Activated CD8-positive, alpha-beta memory T cell treated with anti-CD3 and anti-CD28 coated beads, Interleukin-2, amount 50 U/mL, for 24 hours (primary cell): ENCODE measurements around the gene PIP4K2A.

Experiments
- DNase-seq: peaks from one replicate; pipeline ENCODE4 v3.0.0-alpha.2; 2020; ENCODE audit errors: extremely low read depth

Gene PIP4K2A

DNA sequence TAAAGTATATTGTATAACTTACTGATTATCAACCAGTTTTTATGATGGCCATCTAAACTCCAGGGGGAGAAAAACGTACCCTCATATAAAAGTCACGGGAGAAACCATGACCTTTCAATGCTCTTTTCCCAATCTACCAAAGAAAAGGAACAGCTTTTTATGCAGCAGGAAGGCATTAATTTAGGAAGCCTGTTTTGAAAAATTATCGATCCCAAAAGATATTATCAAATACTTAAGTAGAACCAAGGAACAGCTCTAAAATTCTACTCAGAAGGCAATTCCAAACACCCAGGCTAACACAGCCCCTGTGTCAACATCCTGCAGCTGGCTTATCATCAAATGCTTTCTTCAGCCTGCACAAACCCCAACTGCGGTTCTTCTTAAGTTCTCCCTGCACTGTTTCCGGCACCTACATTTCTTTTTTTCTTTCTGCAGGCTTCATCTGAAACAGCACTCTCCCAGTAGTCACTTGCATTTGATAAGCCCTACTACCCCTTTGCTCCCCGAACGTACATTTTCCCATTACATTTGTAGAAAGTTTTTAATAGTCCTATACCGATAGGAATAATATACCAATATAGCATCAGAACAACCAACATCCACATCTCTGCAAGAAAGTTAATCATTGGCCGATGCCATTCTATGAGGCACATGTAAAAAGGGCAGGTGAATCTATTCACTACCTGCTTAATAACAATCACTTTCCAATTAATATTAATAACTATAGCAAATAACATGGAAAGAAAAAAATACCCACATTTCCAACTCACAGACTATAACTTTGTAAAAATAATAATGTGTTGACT is 47.9 kb downstream of the PIP4K2A start:
- no peak for DNase-seq

DNA sequence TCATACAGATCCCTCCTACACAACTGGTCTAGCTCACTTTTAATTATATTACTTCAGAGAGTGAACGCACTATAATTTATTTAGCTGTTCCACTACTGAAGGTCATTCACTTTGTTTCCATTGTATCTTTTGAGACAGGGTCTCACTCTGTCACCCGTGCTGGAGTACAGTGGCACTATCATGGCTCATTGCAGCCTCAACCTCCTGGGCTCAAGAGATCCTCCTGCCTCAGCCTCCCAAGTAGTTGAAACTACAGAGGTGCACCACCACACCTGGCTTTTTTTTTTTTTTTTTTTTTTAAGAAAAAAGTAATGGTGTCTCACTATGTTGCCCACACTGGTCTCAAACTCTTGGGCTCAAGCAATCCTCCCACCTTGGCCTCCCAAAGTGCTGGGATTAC is 49.0 kb downstream of the PIP4K2A start:
- DNase-seq, result no peak

DNA sequence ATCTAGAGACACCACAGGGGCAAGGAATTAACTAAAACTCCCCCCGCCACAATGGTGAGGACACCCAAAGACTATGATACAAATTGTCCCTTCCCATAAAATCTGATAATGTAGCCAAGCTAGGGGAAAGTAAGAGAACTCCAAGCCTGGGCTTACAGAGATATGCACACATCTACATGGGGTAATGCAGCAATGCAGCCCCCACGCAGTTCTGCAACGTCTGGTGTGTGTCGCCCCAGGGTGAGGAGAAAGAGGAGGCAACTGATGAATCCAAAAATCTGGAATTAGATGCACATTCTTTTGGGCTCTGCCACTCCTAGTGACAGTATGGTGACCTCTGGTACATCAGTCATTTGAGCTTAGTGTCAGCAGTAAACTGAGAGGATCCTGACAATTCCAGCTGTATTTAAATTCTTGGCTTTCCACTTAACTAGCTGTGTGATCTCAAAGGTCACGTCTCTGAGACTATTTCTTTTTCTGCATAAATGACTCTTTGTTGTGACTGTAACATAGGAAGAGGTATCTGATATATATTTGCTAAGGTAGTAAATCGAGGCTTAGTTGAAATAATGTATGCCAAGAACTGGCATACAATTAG is 51.5 kb downstream of the PIP4K2A start:
- no peak for DNase-seq

DNA sequence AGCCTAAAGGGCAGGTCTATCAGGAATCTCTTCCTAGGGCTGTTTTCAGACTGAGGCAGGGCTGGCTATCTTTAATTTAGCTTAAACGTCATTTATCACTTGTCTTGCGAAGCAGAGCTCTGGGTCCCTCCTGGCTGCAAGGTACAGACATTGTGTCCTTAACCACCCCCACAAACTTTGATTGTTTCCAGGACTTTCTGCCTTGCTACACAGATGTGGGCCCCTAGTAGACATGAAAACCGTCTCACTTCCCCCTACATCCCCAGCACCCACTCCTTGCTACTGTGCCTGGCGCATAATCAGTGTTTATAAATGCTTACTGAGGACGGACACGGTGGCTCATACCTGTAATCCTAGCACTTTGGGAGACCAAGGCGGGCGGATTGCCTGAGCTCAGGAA is 54.5 kb downstream of the PIP4K2A start:
- DNase-seq, result no peak

DNA sequence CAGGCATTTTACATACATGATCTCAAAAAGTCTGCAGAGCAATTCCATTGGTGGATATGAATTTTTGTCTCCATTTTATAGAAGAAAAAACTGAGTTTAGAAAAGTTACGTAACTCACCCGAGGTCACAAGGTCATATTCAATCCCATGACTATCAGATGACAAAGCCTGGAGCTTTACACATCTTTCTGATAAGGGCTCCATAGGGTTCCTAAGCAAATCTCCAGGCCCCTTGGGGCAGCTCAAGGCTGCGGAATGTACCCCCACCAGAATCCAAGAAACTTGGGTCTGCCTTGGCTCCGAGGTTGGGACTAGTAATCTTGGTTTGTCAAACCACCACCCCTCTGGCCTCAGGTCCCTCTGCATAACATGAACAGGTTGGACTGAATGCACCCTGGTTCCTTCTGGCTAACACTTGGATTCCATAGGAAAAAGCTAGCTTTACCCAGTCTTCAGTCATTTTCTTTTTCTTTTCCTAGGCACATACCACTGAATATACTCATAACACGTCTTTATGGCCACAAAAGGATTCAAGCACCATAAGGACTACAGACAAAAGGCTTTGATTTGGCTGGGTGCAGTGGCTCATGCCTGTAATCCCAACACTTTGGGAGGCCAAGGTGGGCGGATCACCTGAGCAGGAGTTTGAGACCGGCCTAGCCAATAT is 55.5 kb downstream of the PIP4K2A start:
- no peak for DNase-seq

DNA sequence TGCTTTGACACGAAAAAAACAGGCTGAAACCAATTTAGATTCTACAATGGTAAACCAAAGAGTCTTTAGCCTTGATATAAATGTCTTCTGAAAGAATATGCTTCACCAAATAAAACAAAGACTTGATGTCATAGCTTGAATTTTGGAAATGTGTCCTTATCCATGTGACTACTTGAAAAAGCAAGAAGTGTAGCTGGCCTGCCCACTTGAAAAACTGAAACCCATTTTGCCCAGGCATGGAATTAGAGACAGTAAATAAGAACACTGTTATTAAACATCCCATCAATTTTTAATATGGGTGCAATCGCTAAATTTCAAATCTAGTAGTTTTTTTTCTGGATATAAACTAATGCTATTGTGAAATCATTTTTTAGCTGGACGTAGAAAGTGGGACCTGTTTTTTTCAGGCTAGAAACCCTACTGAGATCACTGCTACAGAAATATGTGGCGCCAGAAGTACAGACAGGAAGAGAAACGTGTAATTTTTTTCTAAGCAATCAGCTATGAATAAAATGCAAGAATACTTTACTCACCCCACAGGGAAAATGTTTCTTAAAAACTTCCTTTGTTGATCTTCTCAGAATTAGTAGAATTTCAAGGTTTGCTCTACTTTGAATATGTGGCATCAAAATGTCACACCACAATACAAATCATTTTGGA is 56.7 kb downstream of the PIP4K2A start:
- DNase-seq, result no peak

DNA sequence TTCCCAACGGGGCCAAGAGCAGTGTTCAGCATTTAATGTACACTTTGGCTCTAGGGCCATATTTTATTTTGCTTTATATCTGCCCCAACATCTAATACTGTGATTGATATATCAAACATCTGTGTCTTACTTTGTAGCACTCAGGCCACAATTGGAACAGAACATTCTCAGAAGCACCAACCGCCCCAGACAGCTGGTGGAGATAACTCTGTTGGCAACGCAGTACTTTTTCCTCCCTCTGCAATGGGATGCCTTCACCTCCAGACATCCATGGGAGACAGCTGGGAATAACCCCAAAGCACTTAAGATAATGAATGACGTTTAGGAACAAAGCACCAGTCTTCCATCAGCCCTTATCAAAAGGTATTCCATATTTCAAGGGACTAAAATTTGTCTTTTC is 57.4 kb downstream of the PIP4K2A start:
- DNase-seq, result no peak

DNA sequence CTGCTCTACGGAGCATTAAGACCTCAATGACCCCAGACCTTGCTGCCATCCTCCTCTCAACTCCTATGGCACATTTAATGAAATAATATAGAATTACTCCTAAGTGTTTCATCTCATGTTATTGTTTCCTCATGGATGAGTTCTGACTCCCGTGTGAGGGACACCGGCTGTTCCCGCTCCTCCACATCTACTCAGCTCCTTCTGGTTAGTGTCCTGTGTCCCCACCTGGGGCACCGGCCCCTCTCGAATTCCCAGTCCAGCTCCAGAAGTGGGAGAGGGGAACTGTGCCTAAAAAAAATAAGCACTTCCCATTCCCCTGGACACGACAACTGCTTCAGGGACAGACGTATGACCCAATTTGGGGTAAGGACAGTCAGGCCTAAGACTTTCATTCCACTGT is 58.3 kb downstream of the PIP4K2A start:
- no peak for DNase-seq

DNA sequence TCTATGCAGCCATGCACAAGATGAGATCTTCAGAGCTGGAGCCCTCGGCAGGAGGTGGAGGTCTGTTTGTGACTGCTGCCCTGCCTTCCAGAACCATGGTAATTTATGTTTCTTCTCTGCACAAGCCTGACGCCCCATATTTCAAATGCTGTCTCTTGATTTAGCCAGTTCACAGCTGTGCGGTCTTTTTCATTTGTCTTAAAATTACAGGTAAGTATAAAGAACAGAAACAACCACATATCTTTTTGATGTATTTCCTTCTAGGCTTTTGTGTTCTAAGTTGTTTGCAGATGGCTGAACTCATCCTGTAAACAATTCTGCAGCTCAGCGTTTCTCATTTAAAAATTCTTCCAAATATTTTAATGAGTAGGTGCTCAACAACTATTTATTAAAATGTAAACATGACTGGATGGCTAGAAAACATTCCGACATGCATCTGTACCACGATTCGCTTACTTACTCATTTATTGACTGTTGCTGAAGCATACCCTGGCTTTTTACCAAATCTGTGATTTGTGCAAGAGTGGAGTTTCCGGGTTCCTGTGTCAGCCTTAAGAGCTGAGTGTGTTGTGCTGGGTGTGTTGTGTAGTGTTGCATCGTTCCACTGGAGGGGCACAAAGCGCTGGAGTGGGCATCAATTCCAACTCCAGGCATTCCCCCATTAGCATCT is 58.9 kb downstream of the PIP4K2A start:
- DNase-seq, result no peak

DNA sequence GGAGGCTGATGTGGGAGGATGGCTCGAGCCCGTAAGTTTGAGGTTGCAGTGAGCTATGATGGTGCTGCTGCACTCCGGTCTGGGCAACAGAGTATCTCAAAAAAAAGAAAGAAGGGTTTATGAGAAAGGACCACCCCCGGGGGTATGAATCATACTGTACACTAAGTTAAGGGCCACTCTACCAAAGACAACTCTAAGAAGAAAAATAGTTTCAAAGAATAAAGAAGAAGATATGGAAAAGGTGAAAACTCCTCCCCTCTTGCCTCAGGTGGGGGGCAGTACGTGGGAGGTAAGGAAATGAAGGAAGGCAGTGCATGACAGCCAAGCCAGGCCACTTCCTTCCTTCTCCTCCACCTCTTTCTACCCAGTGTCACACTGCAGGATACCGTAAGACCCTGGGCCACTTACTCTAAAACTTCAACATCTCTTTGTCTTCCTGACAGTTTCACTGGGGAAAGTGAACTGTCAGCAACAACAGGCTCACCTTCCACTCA is 61.3 kb downstream of the PIP4K2A start:
- DNase-seq, result no peak

DNA sequence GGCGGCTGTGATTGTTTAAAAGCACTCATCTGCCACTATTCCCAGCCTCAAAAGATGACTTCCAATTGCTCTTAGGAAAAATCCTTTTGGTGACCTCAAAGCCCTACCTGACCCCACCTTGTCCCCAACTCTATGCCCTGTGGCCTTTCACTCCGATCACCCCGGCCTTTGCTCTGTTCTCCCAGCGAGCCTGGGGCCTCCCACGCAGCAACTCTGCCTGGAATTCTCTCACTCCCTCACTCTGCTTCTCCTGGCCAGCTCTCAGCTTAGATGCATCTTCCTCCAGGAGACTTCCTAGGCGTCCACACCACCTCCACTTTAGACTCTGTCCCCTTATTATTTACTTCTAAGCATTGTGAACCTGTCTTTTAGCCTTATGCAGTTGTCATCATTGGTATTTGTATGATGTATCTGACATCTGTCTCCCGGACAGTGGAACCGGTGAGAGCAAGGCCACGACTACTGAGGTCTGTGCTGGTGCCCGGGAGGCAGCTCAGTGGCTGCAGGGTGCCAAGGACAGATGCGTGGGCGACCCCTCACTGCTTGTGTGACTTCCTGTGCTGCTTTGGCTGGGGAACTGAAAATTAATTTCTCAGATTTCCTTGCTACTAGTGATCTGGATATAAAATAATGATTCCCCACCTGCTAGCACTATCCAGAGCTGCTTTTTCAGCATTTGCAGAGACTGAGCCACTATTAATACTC is 63.0 kb downstream of the PIP4K2A start:
- DNase-seq, result no peak

DNA sequence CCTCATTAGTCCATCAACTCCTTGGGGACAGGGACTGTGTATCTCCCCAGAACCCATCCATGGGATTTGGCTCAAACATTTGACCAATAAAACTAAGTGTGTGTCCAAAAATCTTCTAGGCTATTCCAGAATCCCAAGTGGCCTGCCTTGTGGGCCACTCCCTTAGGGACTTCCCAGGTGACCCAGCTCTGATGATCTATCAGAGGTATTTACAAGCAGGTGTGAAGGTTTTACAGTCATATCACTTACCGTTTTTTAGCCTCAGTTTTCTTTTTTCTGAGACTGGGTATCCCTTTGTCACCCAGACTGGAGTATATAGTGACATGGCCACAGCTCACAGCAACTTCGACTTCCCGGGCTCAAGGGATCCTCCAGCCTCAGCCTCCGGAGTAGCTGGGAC is 64.4 kb downstream of the PIP4K2A start:
- no peak for DNase-seq

DNA sequence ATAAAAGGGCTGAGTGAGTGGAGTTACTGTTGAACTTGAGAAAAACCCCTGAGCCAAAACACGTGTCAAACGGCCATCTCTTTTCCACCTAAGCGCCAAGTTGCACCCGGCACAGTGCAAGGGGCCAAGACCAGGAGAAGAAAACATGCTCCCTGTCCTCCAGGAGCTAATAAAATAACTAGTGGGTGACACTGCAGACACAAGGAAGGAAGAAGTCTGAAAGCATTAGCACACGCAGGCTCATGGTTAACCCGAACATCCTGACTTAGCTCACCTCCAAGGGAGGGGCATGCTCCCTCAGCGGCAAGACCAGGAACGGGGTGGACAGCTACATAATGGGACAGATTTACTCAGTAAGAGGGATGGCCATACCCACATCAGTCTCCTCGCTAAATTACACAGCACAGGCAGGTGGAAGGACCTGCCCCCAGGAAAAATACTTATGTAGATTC is 65.0 kb downstream of the PIP4K2A start:
- DNase-seq, result no peak

DNA sequence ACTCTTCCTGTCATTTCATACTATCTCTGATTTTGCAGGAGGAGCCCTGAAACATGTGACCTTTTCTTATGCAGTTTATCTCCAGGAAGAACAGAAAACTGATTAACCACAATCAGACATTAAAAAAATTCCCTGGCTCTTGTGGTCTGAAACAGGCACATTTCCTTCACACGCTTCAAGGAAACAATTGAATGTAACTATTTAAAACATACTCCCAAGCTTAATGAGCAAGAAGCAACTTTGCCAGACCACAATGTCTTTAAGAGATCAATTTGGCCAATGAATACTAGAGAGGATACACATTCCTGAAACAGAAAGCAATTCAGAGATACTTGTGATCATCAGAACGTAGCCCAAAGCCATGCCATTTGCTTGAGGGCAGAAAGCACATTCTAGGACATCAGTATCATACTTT is 65.8 kb downstream of the PIP4K2A start:
- DNase-seq, result no peak

DNA sequence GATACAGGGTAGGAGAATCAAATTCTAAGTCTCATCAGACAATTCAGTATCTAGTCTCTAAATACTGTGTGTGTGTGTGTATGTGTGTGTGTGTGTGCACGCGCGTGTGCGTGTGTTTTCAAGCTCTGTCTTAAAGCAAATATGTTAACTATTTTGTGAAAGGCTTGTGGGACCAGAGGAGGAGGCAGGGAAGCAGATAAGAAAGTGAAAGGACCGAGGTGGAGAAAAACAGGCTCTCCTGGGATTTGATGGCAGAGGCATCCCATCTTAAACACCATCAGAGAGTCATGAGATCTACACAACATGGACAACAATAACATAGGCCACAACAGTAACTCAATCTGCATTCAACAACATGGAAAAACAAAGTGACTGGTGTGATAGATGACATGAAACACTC is 67.1 kb downstream of the PIP4K2A start:
- no peak for DNase-seq

DNA sequence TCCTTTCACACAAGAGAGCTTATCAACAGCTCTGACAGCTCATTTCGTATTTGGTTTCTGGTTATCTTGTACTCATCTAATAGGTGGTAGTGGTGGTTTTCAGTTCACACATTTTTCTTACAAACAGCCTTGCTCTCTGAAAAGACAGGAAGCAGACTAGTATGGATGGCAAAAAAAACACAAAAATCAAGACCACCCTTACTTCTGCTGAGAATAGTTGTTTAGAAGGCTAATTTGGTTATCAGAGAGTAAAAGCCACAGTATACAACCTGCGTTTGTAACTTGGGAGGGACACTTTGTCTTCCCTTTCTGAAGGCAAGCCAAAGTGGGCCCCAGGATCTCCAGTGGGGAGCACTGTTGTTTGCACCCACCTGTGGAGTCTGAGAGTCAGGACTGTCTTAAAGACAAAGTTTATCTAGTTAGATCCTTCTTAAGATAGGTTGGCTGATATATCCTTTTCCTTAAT is 68.0 kb downstream of the PIP4K2A start:
- no peak for DNase-seq

DNA sequence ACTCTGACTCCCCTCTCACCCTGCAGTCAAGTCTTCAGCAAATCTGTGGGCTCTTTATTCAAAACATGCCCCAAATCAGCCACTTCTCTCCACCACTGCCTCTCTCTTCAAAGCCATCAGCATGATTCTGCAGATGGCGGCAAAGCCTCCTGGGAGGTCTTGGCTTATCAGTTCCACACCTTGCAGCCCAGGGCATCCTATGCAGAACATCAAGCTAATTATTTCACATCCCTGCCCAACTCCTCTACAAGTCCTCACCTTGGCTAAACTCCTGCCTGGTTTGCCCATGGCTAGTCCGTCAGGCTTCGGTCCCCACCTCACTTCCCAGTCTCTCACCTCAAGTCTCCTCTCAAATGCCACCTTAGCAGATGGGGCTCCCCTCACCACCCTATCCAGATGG is 70.2 kb downstream of the PIP4K2A start:
- no peak for DNase-seq

DNA sequence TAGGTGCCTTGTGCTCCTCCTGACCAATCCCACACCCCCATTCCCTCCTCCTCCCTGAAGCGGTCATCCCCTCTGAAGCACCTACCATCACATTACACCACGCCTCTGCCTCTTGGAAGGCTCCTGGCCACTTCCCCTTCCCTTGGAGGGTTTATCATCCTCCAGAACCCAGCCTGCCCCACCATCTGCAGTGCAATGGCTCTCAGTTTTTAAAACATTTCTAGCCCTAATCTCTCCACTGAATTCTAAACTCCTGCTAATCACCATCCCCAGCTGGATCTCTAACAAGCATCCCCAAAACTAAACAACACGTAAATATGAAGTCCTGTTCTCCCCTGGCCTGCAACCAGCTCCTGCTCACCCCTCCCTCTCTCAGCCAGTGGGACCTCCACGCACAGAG is 70.6 kb downstream of the PIP4K2A start:
- no peak for DNase-seq

DNA sequence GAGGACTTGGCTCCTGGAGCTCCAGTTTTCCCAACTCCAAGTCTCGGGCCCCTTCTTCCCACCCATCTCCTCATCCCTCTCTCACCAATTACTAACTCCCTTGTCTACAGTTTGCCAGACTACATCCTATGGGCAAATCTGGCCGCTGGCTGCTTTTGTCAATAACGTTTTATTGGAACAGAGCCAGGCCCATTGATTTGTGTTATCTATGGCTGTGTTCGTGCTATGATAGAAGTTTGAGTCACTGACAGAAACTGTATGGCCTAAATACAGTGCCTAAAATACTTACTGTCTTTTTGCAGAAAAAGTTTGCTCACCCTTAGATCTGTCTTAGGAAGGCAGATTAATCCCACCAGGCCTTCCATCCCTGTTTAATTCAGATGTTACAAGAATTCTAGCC is 71.3 kb downstream of the PIP4K2A start:
- DNase-seq, result no peak

DNA sequence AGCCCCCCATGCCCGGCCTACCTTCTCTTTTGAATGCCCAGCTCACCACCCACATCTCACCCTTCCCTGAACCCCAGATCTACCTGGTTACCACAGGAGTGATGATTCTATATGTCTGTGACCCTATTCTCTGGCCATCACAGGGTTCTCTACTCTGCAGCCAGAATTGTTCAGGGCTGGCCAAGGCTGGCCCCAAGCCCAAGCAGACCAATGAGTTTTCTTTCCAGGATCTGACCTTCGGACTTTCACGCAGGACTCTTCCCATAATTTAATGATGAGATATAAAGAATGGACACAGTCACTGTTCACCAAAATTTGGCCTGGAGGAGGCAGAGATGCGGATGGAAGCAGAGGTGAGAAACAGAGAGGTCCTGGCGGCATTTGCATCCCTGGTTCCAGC is 72.6 kb downstream of the PIP4K2A start:
- DNase-seq, result no peak

DNA sequence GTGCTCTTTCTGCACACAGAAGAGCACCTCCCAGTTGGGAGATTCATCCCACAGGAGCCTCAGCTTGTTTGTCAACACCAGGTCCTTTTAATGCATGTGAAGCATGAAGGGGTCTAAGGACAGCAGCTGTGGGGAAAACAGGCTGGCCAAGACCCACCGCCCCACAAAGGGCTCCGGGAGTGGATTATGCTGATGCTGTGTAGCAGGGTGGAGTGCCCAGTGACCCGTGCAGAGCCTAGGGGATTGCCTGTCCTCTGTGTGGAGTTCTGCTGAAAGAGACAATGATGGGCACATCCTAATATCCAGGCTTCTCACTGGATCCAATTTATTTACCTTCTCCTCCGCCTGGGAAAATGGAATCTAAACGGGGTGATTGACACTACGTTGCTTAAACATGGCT is 74.0 kb downstream of the PIP4K2A start:
- DNase-seq, result no peak
